H1 (cell line): ENCODE data around the gene KLHL8. TPM values are rescaled to one million over a fixed set of nuclear protein-coding genes. Genes with fewer than 3 reads are reported as not detected.

Experiments
- CTCF ChIA-PET: fragments of 300-600 bp; sonication (Branson Sonifier 250); formaldehyde crosslinking; loops from one replicate; lab custom pipeline; 2021; ENCODE audit not compliant: partially characterized antibody; lab: Charles Lee
- POLR2A ChIA-PET: fragments of 300-600 bp; sonication (Branson Sonifier 250); formaldehyde crosslinking; loops from one replicate; lab custom pipeline; 2021; ENCODE audit warnings: inconsistent platforms; ENCODE audit not compliant: partially characterized antibody; lab: Charles Lee
- DNase-seq, 2 experiments: peaks; one replicate each; pipeline versions ENCODE4 v3.0.0 to v3.0.0-alpha.2; 2010 to 2022; ENCODE audit warnings: low spot score in 2 of 2, low read depth in 1 of 2, mixed read lengths in 1 of 2
- FAIRE-seq: peaks from 2 replicates; lab custom pipeline; 2011; peaks lifted over from hg19 to GRCh38; lab: Jason Lieb, UNC
- H2AFZ ChIP-seq: 2 replicates; pipeline ENCODE4 v1.8.1; 2012; ENCODE audit warnings: low read length, inconsistent platforms
- H2AK5ac ChIP-seq: 2 replicates; pipeline ENCODE4 v1.6.1; 2013; ENCODE audit warnings: low read depth, low read length
- H2BK120ac ChIP-seq: replicated peaks from 2 replicates; pipeline ENCODE3; 2013; ENCODE audit warnings: low read depth, low read length, inconsistent platforms
- H2BK12ac ChIP-seq: 2 replicates; pipeline ENCODE4 v1.6.1; 2013; ENCODE audit warnings: low read depth, low read length
- H2BK15ac ChIP-seq: 2 replicates; pipeline ENCODE4 v1.6.1; 2013; ENCODE audit warnings: low read length
- H2BK20ac ChIP-seq: 2 replicates; pipeline ENCODE4 v1.6.1; 2013; ENCODE audit warnings: low read length
- H2BK5ac ChIP-seq: 2 replicates; pipeline ENCODE4 v1.6.1; 2013; ENCODE audit warnings: low read depth, low read length
- H3K14ac ChIP-seq: 2 replicates; pipeline ENCODE4 v1.6.1; 2013; ENCODE audit warnings: inconsistent platforms; ENCODE audit not compliant: insufficient read length
- H3K18ac ChIP-seq: 2 replicates; pipeline ENCODE4 v1.6.1; 2013; ENCODE audit warnings: low read length; ENCODE audit errors: extremely low read depth
- H3K23ac ChIP-seq: 2 replicates; pipeline ENCODE4 v1.6.1; 2013; ENCODE audit warnings: inconsistent platforms; ENCODE audit not compliant: insufficient read length
- H3K23me2 ChIP-seq: 2 replicates; pipeline ENCODE4 v1.6.1; 2013; ENCODE audit warnings: low read depth, low read length
- H3K27ac ChIP-seq: 2 replicates; pipeline ENCODE4 v1.6.1; 2011; ENCODE audit warnings: low read depth, low read length, inconsistent platforms
- H3K27me3 ChIP-seq, 4 experiments: replicated peaks in 1 of 4; 1 replicate in 1 of 4; 2 replicates in 3 of 4; pipeline versions ENCODE4 v1.6.1 to v1.8.1; 2011 to 2013; ENCODE audit warnings: low read length in 3 of 4, mild to moderate bottlenecking in 3 of 4, inconsistent platforms in 2 of 4, mixed read lengths in 2 of 4, moderate library complexity in 1 of 4; ENCODE audit not compliant: control insufficient read depth in 3 of 4, insufficient read depth in 3 of 4; ENCODE audit errors: extremely low read depth in 1 of 4
- H3K36me3 ChIP-seq, 4 experiments: 2 replicates each; pipeline versions ENCODE4 v1.6.1 to v1.8.1; 2011 to 2013; ENCODE audit warnings: mild to moderate bottlenecking in 4 of 4, low read length in 3 of 4, moderate library complexity in 2 of 4, control low read depth in 1 of 4, inconsistent platforms in 1 of 4; ENCODE audit not compliant: insufficient read depth in 4 of 4, control insufficient read depth in 2 of 4
- H3K4ac ChIP-seq: replicated peaks from 2 replicates; pipeline ENCODE3; 2013; ENCODE audit warnings: low read length, low read depth, mixed read lengths, inconsistent platforms; ENCODE audit not compliant: insufficient read length
- H3K4me1 ChIP-seq, 4 experiments: replicated peaks in 1 of 4; 1 replicate in 1 of 4; 2 replicates in 3 of 4; pipeline versions ENCODE4 v1.6.1 to v1.8.1; 2011 to 2013; ENCODE audit warnings: low read length in 3 of 4, inconsistent platforms in 2 of 4, mixed read lengths in 1 of 4; ENCODE audit not compliant: insufficient read depth in 4 of 4, control insufficient read depth in 3 of 4
- H3K4me2 ChIP-seq, 2 experiments: 2 replicates each; pipeline versions ENCODE4 v1.6.1 to v1.8.1; 2011 to 2013; ENCODE audit warnings: low read depth in 2 of 2, low read length in 2 of 2, control low read depth in 1 of 2, inconsistent platforms in 1 of 2, mild to moderate bottlenecking in 1 of 2; ENCODE audit not compliant: insufficient read depth in 1 of 2
- H3K4me3 ChIP-seq, 4 experiments: fragments of 200-600, 300-600 bp in 1 of 4; sonication (generic), shearing (Covaris generic), sonication (Bioruptor Twin) in 1 of 4; 2 replicates each; pipeline versions ENCODE4 v1.5.1 to v1.8.1; 2011 to 2016; ENCODE audit warnings: low read length in 4 of 4, low read depth in 3 of 4, control low read depth in 2 of 4, inconsistent platforms in 2 of 4, mild to moderate bottlenecking in 2 of 4, mixed read lengths in 1 of 4, moderate library complexity in 1 of 4; ENCODE audit not compliant: insufficient read depth in 2 of 4; ENCODE audit errors: extremely low read depth in 1 of 4
- H3K56ac ChIP-seq: replicated peaks from 2 replicates; pipeline ENCODE3; 2013; ENCODE audit warnings: low read depth, mild to moderate bottlenecking, mixed read lengths, low read length, inconsistent platforms; ENCODE audit not compliant: insufficient read length
- H3K79me1 ChIP-seq: 2 replicates; pipeline ENCODE4 v1.6.1; 2013; ENCODE audit warnings: low read depth, low read length, control low read depth
- H3K79me2 ChIP-seq, 2 experiments: 2 replicates each; pipeline versions ENCODE4 v1.6.1 to v1.8.1; 2012 to 2013; ENCODE audit warnings: low read length in 2 of 2, mild to moderate bottlenecking in 2 of 2, inconsistent platforms in 1 of 2; ENCODE audit not compliant: insufficient read depth in 2 of 2, control insufficient read depth in 1 of 2
- H3K9ac ChIP-seq, 4 experiments: replicated peaks in 1 of 4; 1 replicate in 1 of 4; 2 replicates in 3 of 4; pipeline versions ENCODE4 v1.6.1 to v1.8.1; 2011 to 2013; ENCODE audit warnings: low read depth in 3 of 4, low read length in 3 of 4, control low read depth in 2 of 4, mild to moderate bottlenecking in 2 of 4, moderate library complexity in 2 of 4, inconsistent platforms in 1 of 4; ENCODE audit errors: extremely low read depth in 1 of 4
- H3K9me3 ChIP-seq, 2 experiments: 2 replicates each; pipeline versions ENCODE4 v1.6.1 to v1.8.1; 2012 to 2013; ENCODE audit warnings: mild to moderate bottlenecking in 2 of 2, moderate library complexity in 2 of 2, control low read depth in 1 of 2, inconsistent platforms in 1 of 2, low read depth in 1 of 2, low read length in 1 of 2, mixed read lengths in 1 of 2; ENCODE audit not compliant: insufficient read depth in 2 of 2
- H4K20me1 ChIP-seq, 2 experiments: replicated peaks in 1 of 2; 2 replicates each; pipeline versions ENCODE3 to v1.8.1; 2011 to 2013; ENCODE audit warnings: inconsistent platforms in 2 of 2, low read length in 2 of 2, mild to moderate bottlenecking in 1 of 2; ENCODE audit not compliant: insufficient read depth in 2 of 2, control insufficient read depth in 1 of 2
- H4K5ac ChIP-seq: 2 replicates; pipeline ENCODE4 v1.6.1; 2013; ENCODE audit warnings: low read length, low read depth, mixed read lengths, inconsistent platforms; ENCODE audit not compliant: insufficient read length
- H4K8ac ChIP-seq: 2 replicates; pipeline ENCODE4 v1.8.0; 2013; ENCODE audit warnings: mild to moderate bottlenecking, moderate library complexity, low read length, inconsistent platforms; ENCODE audit not compliant: insufficient read depth; ENCODE audit errors: extremely low read depth
- H4K91ac ChIP-seq: replicated peaks from 2 replicates; pipeline ENCODE3; 2013; ENCODE audit warnings: low read length, mixed read lengths, inconsistent platforms; ENCODE audit not compliant: insufficient read length
- HDAC2 ChIP-seq, 2 experiments: fragments of 300-600 bp in 1 of 2; sonication (generic) in 1 of 2; IDR thresholded peaks; 2 replicates each; pipeline ENCODE4 v1.6.1; 2011 to 2012; ENCODE audit warnings: low read depth in 2 of 2, low read length in 2 of 2, mild to moderate bottlenecking in 2 of 2, moderate library complexity in 2 of 2, borderline replicate concordance in 1 of 2, inconsistent platforms in 1 of 2
- RAD21 ChIP-seq, 2 experiments: IDR thresholded peaks in 1 of 2; conservative IDR thresholded peaks in 1 of 2; 2 replicates each; pipeline ENCODE4 v1.6.1; 2011; ENCODE audit warnings: low read depth in 2 of 2, low read length in 2 of 2, improper control_type of control experiment in 1 of 2, inconsistent platforms in 1 of 2, mild to moderate bottlenecking in 1 of 2, moderate library complexity in 1 of 2
- RFX5 ChIP-seq: IDR thresholded peaks from 2 replicates; pipeline ENCODE4 v1.6.1; 2011; ENCODE audit warnings: low read depth, low read length, improper control_type of control experiment, borderline replicate concordance
- WGBS, 2 experiments: shearing (Covaris generic) in 1 of 2; methylation state at CpG; one replicate each; pipeline versions ENCODE4 v1.1.6 to v1.1.7; 2013 to 2015; ENCODE audit warnings: low lambda C conversion rate in 2 of 2, mixed read lengths in 2 of 2, inconsistent platforms in 1 of 2, low coverage in 1 of 2, missing lambda C conversion rate in 1 of 2; ENCODE audit not compliant: insufficient replicate concordance in 2 of 2, insufficient coverage in 1 of 2, insufficient read length in 1 of 2; ENCODE audit errors: extremely low coverage in 1 of 2, missing lambda C conversion rate in 1 of 2; 5-methylcytosine and 5-hydroxymethylcytosine counted together
- polyA plus RNA-seq, 7 experiments: library from polyadenylated mRNA; depleted of rRNA in 3 of 7; stranded (reverse) in 5 of 7; unstranded in 2 of 7; fragments of >200 nt in 5 of 7; fragments of 200-250 nt in 2 of 7; gene quantifications; 1 replicate in 5 of 7; 2 replicates in 1 of 7; 4 replicates in 1 of 7; pipeline versions ENCODE4 v1.2.1 to v1.2.3, GENCODE V29; 2011 to 2013; ENCODE audit warnings: missing spikeins in 2 of 7, mixed read lengths in 2 of 7
- total RNA-seq: library from RNA; stranded (reverse); fragmentation: NEBNext Ultra II Directional; extraction: Animal tissue kit (Norgen Biotek cat#: 25700); gene quantifications from 2 replicates; pipeline ENCODE4 v1.2.1, GENCODE V29; 2021

Gene KLHL8
- total and polyA plus RNA-seq, 2 of the 8 experiments (the other 6 are each of a cell fraction or from before 2014, with no cell fraction given), result 0.94 to 8.1 TPM

GRCh38 chr4:87117732-87118075 is 102.7 kb downstream of the KLHL8 start:
- TF ChIP-seq RAD21 (IDR thresholded peaks at IDR 0.05 in 1 of 2, conservative IDR thresholded peaks at IDR 0.05 in 1 of 2; ENCODE audit: low read depth in 2 of 2, low read length in 2 of 2), result no peak
- no peak for TF ChIP-seq RFX5
- TF ChIP-seq HDAC2 (IDR thresholded peaks at IDR 0.05; ENCODE audit: borderline replicate concordance in 1 of 2, low read depth in 2 of 2, low read length in 2 of 2), result no peak
- no peak overlapping the region for H2AK5ac ChIP-seq

More at GRCh38 chr4:87117732-87118075, 102.7 kb downstream of the KLHL8 start:
- Histone ChIP-seq H2BK120ac (no peak overlapping the region), H2BK15ac (no peak overlapping the region), H3K4ac (no peak overlapping the region), H3K4me3 (no peak overlapping the region), H2BK5ac (no peak overlapping the region), H2BK20ac (no peak overlapping the region), H3K36me3 (peaks cover 6 to 43% (median 18%) of the 10 kb centered on the region in 4 experiments), H3K23ac (no peak overlapping the region), H4K8ac (no peak overlapping the region), H3K56ac (no peak overlapping the region), H4K20me1 (peaks cover 1 to 3% of the 10 kb centered on the region in 2 experiments), H2BK12ac (no peak overlapping the region), H3K27ac (no peak overlapping the region), H3K14ac (no peak overlapping the region), H3K79me1 (no peaks in the 10 kb centered on the region; the same call in 1 of the 2 replicates), H3K18ac (no peak overlapping the region), H3K9me3 (no peaks in the 10 kb centered on the region), H3K79me2 (peaks cover 0 to 16% of the 10 kb centered on the region in 2 experiments; a peak in 2 of 4 replicates), H4K5ac (no peak overlapping the region), H3K4me1 (peaks cover 0 to 5% (median 2%) of the 10 kb centered on the region in 4 experiments; a peak in 4 of 7 replicates), H3K23me2 (no peaks in the 10 kb centered on the region; the same call in 1 of the 2 replicates), H3K9ac (no peak overlapping the region), H4K91ac (no peak overlapping the region), H3K27me3 (no peaks in the 10 kb centered on the region), H3K4me2 (no peak overlapping the region), H2AFZ (no peak overlapping the region)
- ChIA-PET POLR2A (interaction anchor here (1.4 kb wide), 1 partner anchor 173 kb away, joined by 4 read pairs; no protein-coding TSS in a partner anchor), CTCF (interaction anchor here (0.7 to 2.1 kb wide), 8 partner anchors 22 to 475 kb away, joined by 3 to 7 read pairs (median 5); no protein-coding TSS in a partner anchor)
- DNase-seq, result no peak
- WGBS, 2 experiments, result 91% methylated on average over 5 of the region's 5 CpGs; no CpG with 5 or more reads in 1 of the 2 experiments
- FAIRE-seq, result no peak
